Measurements from ENCODE around the gene LCOR. TPM values are rescaled to one million over a fixed set of nuclear protein-coding genes. Genes with fewer than 3 reads are reported as not detected.

LCOR gene
- total RNA-seq, 4 donors from 2014 or later = 61.9 to 133 (median 81.2) TPM

DNA sequence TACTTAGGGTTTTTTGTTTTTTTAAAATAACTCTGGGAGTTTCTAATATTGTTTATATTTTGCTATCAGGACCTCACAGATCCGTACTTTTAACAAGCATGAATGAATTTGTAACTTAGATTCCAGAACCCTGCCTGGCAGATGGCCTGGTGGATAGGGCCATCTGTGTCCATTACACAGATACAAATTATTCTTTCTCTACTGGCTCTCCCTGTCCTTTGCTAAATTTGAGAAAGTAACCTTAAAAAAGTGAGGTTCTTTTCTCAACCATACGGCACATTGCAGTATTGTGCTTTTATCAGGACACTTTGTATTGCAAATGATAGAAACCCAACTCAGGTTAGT is 26.6 kb downstream of the LCOR start:
- no peak overlapping the region for H3K27ac ChIP-seq
- no peaks in the 10 kb centered on the region for H3K27me3 ChIP-seq
- no peak for DNase-seq
- peaks cover 0 to 14% (median 0%) of the 10 kb centered on the region in 3 donors for H3K36me3 ChIP-seq
- H3K4me3 ChIP-seq = no peak overlapping the region
- peaks cover 0 to 24% (median 2%) of the 10 kb centered on the region in 4 donors for H3K4me1 ChIP-seq
- TF ChIP-seq CTCF (IDR thresholded peaks at IDR 0.05) (no peak), POLR2A (IDR thresholded peaks at IDR 0.05) (no peak)
- H3K9me3 ChIP-seq = no peaks in the 10 kb centered on the region

- Histone ChIP-seq H3K9me3 (no peaks in the 10 kb centered on the region), H3K36me3 (peaks cover 0 to 14% (median 0%) of the 10 kb centered on the region in 3 donors), H3K4me3 (no peak overlapping the region), H3K27ac (no peak overlapping the region), H3K4me1 (peaks cover 0 to 39% (median 2%) of the 10 kb centered on the region in 4 donors), H3K27me3 (no peaks in the 10 kb centered on the region)
- no peak for DNase-seq
- TF ChIP-seq CTCF (IDR thresholded peaks at IDR 0.05) (no peak), POLR2A (IDR thresholded peaks at IDR 0.05) (no peak)
Observed at GRCh38 chr10:96860631-96861277, 28.7 kb downstream of the LCOR start.

- Histone ChIP-seq H3K27me3 (no peaks in the 10 kb centered on the region), H3K4me1 (peaks cover 0 to 32% (median 2%) of the 10 kb centered on the region in 4 donors), H3K36me3 (peaks cover 0 to 9% (median 0%) of the 10 kb centered on the region in 3 donors), H3K9me3 (no peaks in the 10 kb centered on the region), H3K27ac (peak overlapping the region in 2 of 4 donors; percentile 38 to 65), H3K4me3 (peak overlapping the region in 1 of 4 donors; percentile 22)
- no peak for DNase-seq
- TF ChIP-seq POLR2A (IDR thresholded peaks at IDR 0.05) (no peak), CTCF (IDR thresholded peaks at IDR 0.05) (no peak)
Observed at GRCh38 chr10:96863922-96864543, 31.9 kb downstream of the LCOR start.

DNA sequence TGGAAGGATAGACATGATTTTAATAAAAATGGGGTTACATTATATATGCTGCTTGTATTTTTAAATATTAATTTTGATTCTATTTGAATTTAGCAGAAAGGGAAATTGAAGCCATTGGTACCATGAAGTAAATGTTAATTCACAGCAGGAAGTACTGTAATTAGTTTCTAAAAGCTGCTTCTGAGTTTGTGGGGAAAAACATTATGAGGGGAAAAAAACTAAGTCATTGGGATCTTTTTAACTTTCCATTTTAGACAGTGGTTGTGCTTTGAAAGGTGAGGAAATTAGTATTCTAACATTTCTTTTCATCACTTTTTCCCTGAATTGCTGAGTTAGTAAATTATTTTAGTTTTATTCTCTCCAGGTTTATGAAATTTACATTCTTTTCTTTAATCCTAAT is 41.0 kb downstream of the LCOR start:
- TF ChIP-seq POLR2A (IDR thresholded peaks at IDR 0.05) (no peak), CTCF (IDR thresholded peaks at IDR 0.05) (no peak)
- DNase-seq = no peak
- peaks cover 0 to 6% (median 0%) of the 10 kb centered on the region in 4 donors for H3K4me1 ChIP-seq
- H3K4me3 ChIP-seq = no peak overlapping the region
- H3K9me3 ChIP-seq = no peaks in the 10 kb centered on the region
- H3K27ac ChIP-seq = no peak overlapping the region
- no peaks in the 10 kb centered on the region for H3K27me3 ChIP-seq
- no peaks in the 10 kb centered on the region for H3K36me3 ChIP-seq

DNA sequence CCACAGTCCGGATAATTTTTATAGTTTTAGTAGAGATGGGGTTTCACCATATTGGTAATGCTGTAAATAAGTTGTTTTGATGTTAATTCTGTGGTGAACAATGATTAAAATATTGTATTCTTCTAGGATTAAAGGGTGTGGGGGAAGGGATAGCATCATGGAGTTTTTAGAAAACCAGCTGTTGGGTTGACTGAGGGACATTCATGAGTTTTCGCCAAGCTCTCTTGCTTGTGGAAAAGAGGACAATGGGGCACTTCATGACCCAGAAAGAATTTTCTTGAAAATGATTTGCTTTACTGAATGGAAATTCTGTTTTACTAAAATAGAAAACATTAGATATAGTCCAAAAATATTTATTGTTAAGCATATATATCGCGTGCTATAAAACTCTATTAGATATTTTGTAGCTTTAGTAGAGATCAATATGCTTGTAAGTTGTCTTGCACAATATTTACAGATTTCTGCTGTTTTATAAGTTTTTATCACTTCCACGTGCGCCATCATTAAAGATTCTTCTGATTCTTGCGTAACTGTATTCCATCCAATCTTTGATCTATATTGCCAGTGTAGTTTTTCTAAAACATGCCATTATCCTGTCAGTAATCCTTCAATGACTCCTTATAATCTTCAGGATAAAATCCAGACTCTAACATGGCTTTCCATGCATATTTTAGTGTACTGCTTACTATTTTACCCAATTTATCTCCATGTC is 41.8 kb downstream of the LCOR start:
- Histone ChIP-seq H3K27ac (no peak overlapping the region), H3K4me1 (peaks cover 0 to 6% (median 0%) of the 10 kb centered on the region in 4 donors), H3K4me3 (no peak overlapping the region), H3K9me3 (no peaks in the 10 kb centered on the region), H3K27me3 (no peaks in the 10 kb centered on the region), H3K36me3 (no peaks in the 10 kb centered on the region)
- no peak for DNase-seq
- TF ChIP-seq POLR2A (IDR thresholded peaks at IDR 0.05) (no peak), CTCF (IDR thresholded peaks at IDR 0.05) (no peak)

All from Peyer's patch (tissue), 4 donors.